Left lung (tissue), 10 donors: ENCODE data around the gene CNNM4. TPM values are rescaled to one million over a fixed set of nuclear protein-coding genes. Genes with fewer than 3 reads are reported as not detected.

Source experiments
- ATAC-seq: fragments of 200-7000 bp; cut with Tn5 transposase; one replicate; pipeline ENCODE4 v1.9.1; 2020; ENCODE audit warnings: moderate library complexity
- DNase-seq, 4 donors: peaks; one replicate each; pipeline ENCODE4 v3.0.0-alpha.2; 2013 to 2020
- H3K27ac ChIP-seq, 2 donors: fragments of 200-600 bp; sonication (generic) in 1 of 2; one replicate each; pipeline versions ENCODE4 v1.5.0 to v1.8.0; 2020 to 2021
- H3K27me3 ChIP-seq, 2 donors: fragments of 200-600 bp; sonication (generic) in 1 of 2; one replicate each; pipeline versions ENCODE4 v1.5.0 to v1.8.0; 2020 to 2021
- H3K36me3 ChIP-seq, 2 donors: fragments of 200-600 bp; sonication (generic) in 1 of 2; one replicate each; pipeline versions ENCODE4 v1.5.0 to v1.8.0; 2020 to 2021
- H3K4me1 ChIP-seq, 2 donors: fragments of 200-600 bp; one replicate each; pipeline ENCODE4 v1.8.0; 2021
- H3K4me3 ChIP-seq, 2 donors: fragments of 200-600 bp; sonication (generic) in 1 of 2; one replicate each; pipeline versions ENCODE4 v1.5.0 to v1.8.0; 2020 to 2021; ENCODE audit warnings: mild to moderate bottlenecking in 1 of 2
- H3K9me3 ChIP-seq, 2 donors: fragments of 200-600 bp; sonication (generic) in 1 of 2; one replicate each; pipeline versions ENCODE4 v1.5.0 to v1.8.0; 2020 to 2021
- intact Hi-C, 2 donors: fragments of 100-400 bp; cut with DNase I; formaldehyde crosslinking; loops; one replicate each; pipeline versions ENCODE4 v1.11.2 to v1.14.2; 2022
- polyA plus RNA-seq, 6 donors: library from polyadenylated mRNA; unstranded; fragments of 120-200 nt; gene quantifications; one replicate each; pipeline ENCODE4 v1.2.1, GENCODE V29; 2013; ENCODE audit not compliant: insufficient read length in 6 of 6
- total RNA-seq, 2 donors: library from RNA; stranded (reverse); fragmentation: NEBNext Ultra II Directional; extraction: Animal tissue kit (Norgen Biotek cat#: 25700); gene quantifications; one replicate each; pipeline ENCODE4 v1.2.1, GENCODE V29; 2021
- TF ChIP-seq, protein P1 (sequence below), 2 donors: fragments of 200-600 bp; sonication (generic) in 1 of 2; IDR thresholded peaks; one replicate each; pipeline versions ENCODE4 v1.5.0 to v1.8.0; 2021; ENCODE audit warnings: antibody characterized with exemption in 2 of 2
- donor health status: DM: no; HTN: yes; CAD: no.
- donor health status: DM: no; HTN: no; CAD: no.

CNNM4 gene
- total and polyA plus RNA-seq, 8 donors: 14.1 to 22.8 (median 16.7) TPM

DNA sequence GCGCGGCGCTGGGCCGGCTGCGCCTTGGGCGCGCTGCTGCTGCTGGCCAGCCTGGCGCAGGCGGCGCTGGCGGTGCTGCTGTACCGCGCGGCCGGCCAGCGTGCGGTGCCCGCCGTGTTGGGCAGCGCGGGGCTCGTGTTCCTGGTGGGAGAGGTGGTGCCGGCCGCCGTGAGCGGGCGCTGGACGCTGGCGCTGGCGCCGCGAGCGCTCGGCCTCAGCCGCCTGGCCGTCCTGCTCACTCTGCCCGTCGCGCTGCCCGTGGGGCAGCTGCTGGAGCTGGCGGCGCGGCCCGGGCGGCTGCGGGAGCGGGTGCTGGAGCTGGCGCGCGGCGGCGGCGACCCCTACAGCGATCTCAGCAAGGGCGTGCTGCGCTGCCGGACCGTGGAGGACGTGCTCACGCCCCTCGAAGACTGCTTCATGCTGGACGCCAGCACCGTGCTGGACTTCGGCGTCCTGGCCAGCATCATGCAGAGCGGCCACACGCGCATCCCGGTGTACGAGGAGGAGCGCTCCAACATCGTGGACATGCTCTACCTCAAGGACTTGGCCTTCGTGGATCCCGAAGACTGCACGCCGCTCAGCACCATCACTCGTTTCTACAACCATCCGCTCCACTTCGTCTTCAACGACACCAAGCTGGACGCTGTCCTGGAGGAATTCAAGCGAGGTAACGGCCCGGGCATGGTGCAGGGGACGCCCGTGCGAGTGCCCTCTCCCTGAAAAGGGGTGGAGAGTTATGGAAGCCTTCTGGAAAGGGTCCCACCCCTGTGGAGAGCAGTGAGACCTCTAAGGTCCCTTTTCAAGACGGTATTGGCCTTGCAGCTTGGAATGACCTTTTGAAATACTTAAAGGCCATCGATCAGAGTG is 56.4 kb downstream of the CNNM4 start:
- H3K4me1 ChIP-seq: peaks cover 25 to 45% of the 10 kb centered on the region in 2 donors
- ATAC-seq: no peak
- TF ChIP-seq, protein P1, sequence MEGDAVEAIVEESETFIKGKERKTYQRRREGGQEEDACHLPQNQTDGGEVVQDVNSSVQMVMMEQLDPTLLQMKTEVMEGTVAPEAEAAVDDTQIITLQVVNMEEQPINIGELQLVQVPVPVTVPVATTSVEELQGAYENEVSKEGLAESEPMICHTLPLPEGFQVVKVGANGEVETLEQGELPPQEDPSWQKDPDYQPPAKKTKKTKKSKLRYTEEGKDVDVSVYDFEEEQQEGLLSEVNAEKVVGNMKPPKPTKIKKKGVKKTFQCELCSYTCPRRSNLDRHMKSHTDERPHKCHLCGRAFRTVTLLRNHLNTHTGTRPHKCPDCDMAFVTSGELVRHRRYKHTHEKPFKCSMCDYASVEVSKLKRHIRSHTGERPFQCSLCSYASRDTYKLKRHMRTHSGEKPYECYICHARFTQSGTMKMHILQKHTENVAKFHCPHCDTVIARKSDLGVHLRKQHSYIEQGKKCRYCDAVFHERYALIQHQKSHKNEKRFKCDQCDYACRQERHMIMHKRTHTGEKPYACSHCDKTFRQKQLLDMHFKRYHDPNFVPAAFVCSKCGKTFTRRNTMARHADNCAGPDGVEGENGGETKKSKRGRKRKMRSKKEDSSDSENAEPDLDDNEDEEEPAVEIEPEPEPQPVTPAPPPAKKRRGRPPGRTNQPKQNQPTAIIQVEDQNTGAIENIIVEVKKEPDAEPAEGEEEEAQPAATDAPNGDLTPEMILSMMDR (IDR thresholded peaks at IDR 0.05): no peak
- intact Hi-C loops: no loop called here
- no peaks in the 10 kb centered on the region for H3K9me3 ChIP-seq
- H3K4me3 ChIP-seq: peak overlapping the region; percentile 31 to 81
- no peak for DNase-seq
- no peaks in the 10 kb centered on the region for H3K27me3 ChIP-seq
- H3K36me3 ChIP-seq: no peaks in the 10 kb centered on the region
- peak overlapping the region in 1 of 2 donors; percentile 33 for H3K27ac ChIP-seq

DNA sequence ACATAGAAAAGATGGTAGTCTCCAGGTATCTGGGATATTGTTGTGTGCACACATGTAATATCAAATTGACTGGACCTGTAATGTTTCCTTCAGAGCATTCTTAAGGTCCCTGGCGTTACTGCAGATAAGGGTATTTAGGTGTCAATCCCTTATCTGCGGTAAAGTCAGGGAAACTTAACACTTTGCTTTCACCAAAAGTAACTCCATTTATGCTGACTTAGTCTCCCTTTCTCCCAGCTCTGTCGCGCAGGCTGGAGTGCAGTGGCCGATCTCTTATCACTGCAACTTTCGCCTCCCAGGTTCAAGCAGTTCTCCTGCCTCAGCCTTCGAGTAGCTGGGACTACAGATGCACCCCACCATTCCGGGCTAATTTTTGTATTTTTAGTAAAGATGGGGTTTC is 57.2 kb downstream of the CNNM4 start:
- Histone ChIP-seq H3K27ac (no peak overlapping the region), H3K27me3 (no peaks in the 10 kb centered on the region), H3K4me3 (peak overlapping the region in 1 of 2 donors; percentile 81), H3K36me3 (peaks cover 0 to 3% of the 10 kb centered on the region in 2 donors), H3K4me1 (peaks cover 25 to 45% of the 10 kb centered on the region in 2 donors), H3K9me3 (no peaks in the 10 kb centered on the region)
- TF ChIP-seq, protein P1 (IDR thresholded peaks at IDR 0.05): no peak
- DNase-seq (no peak), ATAC-seq (no peak)
- intact Hi-C loops: no loop called here

DNA sequence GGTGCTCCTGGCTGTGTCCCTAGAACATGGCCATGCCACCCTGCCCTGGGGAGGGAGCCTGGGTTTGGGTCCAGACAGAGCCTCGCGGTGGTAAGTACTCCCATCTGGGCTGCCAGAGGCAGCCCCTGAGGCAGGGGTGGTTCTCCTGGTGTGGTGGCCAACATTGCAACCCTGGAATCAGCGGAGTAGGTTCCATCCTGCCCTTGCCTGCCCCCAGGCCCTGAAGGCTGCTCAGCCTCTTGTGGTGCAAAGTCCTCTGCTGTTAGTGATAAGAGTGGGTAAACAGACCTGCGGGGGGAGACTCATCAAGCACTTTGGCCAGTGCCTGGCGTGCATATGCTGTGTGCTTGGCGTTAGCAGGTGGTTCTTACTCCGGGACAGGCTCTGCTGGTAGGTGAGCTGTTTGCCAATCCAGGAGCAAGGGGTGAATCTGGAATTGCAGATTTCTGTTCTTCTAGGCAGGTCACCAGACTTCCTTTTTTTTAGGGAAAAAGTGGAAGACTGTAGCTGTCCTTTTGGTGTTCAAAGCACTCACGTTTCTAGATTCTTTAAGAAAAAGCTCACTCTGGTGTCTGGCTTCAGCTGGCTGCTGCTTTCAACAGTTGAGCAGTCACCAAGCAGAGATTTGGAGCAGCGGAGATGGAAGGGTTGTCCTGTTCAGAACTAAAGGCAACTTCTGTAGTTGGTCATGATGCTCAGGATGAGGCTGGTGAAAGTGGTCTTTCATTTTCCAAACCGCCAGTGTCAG is 58.6 kb downstream of the CNNM4 start:
- intact Hi-C loops: no loop called here
- Histone ChIP-seq H3K27ac (no peak overlapping the region), H3K36me3 (peaks cover 0 to 9% of the 10 kb centered on the region in 2 donors), H3K4me1 (peaks cover 25 to 48% of the 10 kb centered on the region in 2 donors), H3K27me3 (no peaks in the 10 kb centered on the region), H3K4me3 (no peak overlapping the region), H3K9me3 (no peaks in the 10 kb centered on the region)
- TF ChIP-seq, protein P1 (IDR thresholded peaks at IDR 0.05): no peak
- ATAC-seq (peak; percentile 50), DNase-seq (peak in 1 of 4 donors; percentile 62)

DNA sequence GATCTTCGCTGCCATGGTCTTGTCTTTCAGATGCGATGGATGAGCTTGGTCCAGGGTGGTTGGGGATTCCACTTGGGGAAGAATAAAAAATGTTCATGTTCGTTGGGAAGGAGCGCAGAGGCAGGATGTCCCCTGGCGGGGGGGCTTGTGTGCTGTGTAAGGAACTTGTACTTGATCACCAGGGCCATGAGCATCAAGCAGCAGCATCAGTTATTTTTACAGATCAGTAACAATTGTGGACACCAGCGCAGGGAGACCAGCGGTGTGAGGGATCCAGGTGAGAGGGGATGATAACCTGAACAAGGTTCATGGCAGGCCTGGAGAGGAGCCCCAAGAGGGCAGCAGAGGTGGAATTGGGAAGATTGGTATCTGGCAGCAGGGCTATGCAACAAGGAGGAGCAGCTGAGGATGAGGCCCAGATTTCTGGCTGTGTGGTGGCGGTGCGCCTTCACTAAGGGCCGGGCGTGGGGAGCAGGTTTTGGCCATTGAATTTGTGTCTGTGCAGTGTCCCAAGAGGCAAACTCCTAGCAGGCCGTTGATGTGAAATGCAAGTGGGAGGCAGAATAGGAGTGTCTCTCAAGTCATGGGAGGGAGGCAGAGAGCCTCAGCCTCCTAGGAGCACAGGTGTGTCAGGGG is 59.3 kb downstream of the CNNM4 start:
- intact Hi-C loops: no loop called here
- Histone ChIP-seq H3K27ac (no peak overlapping the region), H3K4me3 (no peak overlapping the region), H3K4me1 (peaks cover 25 to 50% of the 10 kb centered on the region in 2 donors), H3K9me3 (no peaks in the 10 kb centered on the region), H3K27me3 (no peaks in the 10 kb centered on the region), H3K36me3 (peaks cover 0 to 16% of the 10 kb centered on the region in 2 donors)
- ATAC-seq (no peak), DNase-seq (no peak)
- TF ChIP-seq, protein P1 (IDR thresholded peaks at IDR 0.05): no peak
